ENCODE data around the gene IL22RA1.

Gene IL22RA1, protein sequence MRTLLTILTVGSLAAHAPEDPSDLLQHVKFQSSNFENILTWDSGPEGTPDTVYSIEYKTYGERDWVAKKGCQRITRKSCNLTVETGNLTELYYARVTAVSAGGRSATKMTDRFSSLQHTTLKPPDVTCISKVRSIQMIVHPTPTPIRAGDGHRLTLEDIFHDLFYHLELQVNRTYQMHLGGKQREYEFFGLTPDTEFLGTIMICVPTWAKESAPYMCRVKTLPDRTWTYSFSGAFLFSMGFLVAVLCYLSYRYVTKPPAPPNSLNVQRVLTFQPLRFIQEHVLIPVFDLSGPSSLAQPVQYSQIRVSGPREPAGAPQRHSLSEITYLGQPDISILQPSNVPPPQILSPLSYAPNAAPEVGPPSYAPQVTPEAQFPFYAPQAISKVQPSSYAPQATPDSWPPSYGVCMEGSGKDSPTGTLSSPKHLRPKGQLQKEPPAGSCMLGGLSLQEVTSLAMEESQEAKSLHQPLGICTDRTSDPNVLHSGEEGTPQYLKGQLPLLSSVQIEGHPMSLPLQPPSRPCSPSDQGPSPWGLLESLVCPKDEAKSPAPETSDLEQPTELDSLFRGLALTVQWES

DNA sequence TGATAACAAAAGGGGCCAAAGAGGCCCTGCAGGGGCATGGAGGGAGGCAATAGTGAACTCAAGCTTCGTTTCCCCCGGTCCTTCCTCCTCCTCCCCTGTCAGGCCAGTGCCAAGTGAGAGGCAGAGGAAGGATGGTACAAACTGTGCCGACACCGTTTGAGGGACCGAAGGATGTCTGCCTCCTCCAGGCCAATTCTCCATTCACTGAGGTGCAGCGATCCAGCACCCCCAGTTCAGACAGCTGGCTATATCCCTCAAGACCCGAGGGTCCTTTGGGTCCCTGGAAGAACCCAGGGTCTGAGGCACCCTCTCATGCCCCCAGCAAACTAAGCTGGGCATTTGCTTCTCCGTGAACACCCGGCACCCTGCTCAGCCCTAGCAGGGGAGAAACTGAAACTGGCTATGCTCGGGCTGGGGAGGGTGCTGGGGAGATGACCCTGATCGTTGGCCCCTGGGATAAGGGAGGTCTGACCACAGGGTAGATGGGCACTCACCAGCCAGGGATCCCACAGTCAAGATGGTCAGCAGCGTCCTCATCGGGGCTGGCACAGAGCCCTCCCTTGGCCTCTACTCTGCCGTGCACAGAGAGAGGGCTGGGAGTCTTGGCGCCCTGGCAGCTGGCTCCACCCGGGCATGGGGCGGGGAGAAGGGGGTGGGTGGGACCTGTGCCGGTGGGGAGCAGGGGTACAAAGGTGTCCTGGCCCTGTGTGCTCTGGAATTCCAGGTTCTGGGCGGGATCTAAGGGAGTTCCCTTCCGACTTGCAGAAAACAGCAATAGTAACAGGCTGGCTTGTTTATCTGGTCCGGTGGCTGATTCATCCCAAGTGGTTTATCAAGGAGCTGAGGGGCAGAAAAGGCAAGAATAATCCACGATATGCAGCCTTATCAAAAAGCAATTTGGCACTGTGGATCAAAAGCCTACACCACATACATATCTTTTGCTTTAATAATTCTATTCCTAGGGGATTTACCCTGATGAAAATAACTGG, at the start of gene IL22RA1:
Gene IL22RA1 (minus strand): TSS at position 595 of the 989 bp plus-strand sequence. CDS start 58 bp downstream, at position 537.
- no peak for DNase-seq (ENCODE audit: low read depth in 2 of 2)

DNA sequence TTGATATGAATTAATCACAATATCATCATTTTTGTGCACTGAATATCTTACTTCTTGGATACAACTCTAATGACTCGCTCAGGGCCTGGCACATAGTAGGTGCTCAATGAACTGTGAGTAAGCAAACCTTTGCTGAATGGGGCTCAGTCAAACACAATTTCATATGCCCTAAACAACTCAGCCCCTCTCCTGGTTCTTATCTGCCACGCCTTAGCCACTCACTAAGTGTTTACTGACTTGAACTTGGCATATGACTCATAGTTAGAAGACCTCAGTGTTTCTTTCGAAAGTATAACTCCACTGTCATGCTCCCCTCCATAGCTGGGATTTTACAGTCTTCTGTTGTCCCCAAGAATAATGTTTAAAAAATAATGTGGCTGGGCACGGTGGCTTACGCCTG, 48.9 kb upstream of the IL22RA1 start:
- DNase-seq (ENCODE audit: low read depth in 2 of 2), result no peak

DNA sequence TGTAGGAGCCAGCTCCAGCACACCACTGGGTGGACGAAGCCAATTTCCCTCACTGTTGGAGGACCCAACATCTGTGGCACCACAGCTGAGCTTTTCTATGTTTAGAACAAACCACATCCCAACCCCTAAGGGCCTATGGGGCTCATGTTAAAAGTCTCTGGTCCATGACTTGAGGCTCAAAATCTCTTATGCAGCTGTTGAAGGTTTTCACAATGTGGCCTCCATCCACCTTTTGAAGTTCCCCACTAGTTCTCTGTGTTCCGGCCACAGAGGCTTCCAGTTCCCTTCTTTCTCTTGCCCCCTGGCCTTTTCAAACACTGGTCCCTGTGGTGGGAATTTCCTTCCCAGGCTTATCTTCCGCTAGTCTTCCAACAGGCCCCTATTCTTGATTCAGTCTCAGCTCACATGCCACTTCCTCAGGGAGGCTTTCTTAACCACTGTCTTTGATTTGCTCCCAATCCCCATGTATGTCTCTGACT, 48.1 kb upstream of the IL22RA1 start:
- no peak for DNase-seq (ENCODE audit: low read depth in 2 of 2)

DNA sequence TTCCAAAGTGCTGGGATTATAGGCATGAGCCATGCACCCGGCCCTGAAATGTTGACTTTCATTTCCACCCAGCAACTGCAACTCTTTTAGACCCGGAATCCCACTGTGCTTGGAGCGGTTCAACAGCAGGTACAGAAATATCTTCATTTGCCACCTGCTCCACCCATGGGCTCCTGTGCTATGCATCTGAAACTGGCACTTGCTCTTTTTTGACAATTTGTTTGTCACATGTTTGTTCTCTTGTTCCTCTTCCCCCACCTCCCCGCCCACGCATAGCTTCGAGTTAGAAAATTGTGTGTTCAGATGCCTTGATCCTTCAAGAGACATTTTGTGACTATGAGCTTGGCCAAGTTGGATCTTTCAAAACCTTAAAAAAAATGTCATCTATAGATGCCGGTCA, 46.6 kb upstream of the IL22RA1 start:
- no peak for DNase-seq (ENCODE audit: low read depth in 2 of 2)

DNA sequence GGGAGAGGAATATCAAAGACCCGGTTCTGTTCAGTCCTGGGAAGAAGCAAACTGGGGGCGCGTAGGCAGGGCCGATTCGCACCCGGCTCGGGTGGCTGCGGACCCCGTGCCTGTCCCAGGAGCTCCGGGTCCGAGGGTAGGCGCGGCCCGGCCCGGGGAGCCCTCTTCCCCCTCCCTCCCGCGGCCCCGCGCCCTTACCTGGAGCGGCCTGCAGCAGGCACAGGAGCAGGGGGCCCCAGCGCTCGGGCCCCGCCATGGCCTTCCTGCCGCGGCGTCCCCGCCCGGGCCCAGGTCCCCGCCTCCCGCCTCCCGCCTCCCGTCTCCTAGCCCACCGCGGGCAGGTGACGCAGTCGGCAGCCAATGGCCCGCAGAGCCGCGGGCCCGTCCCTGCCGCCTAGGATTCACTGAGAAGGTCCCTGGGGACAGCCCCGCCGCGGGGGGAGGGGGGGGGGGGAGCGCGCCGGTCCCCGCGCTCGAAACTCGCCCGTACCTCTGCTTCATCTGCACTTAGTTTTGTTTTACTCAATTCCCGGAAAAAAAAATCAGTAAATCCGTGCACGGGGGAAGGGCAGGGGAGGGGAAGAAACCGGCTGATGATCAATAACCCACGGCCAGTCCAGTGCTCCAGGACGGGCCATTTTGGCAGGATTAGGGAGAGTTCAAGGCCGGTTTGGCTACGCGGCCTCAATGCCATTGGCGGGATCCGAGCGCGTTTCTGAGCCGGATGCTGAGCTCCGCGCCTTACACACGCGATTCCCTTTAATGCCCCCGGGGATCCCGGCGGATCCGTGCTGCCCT, 44.3 kb upstream of the IL22RA1 start, which contains the start of gene IFNLR1:
Gene IFNLR1 (minus strand): TSS at position 297 of the 798 bp plus-strand sequence. CDS start 41 bp downstream, at position 256.
- peak; percentile 76 to 77 for DNase-seq (ENCODE audit: low read depth in 2 of 2)

DNA sequence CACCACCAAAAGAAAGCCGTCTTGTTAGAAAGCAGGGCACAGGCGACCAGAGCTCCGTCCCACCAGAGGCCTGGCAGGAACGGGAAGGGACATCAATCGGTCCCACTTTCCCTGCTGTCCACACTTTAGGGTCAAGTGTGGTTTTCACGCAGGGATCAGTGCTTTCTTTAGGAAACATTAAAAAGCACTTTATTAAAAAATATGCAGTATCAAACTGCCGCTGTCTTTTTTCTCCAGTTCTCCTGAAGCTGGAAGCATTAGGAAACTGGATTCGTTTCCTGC, 43.7 kb upstream of the IL22RA1 start:
- DNase-seq (ENCODE audit: low read depth in 2 of 2), result no peak

DNA sequence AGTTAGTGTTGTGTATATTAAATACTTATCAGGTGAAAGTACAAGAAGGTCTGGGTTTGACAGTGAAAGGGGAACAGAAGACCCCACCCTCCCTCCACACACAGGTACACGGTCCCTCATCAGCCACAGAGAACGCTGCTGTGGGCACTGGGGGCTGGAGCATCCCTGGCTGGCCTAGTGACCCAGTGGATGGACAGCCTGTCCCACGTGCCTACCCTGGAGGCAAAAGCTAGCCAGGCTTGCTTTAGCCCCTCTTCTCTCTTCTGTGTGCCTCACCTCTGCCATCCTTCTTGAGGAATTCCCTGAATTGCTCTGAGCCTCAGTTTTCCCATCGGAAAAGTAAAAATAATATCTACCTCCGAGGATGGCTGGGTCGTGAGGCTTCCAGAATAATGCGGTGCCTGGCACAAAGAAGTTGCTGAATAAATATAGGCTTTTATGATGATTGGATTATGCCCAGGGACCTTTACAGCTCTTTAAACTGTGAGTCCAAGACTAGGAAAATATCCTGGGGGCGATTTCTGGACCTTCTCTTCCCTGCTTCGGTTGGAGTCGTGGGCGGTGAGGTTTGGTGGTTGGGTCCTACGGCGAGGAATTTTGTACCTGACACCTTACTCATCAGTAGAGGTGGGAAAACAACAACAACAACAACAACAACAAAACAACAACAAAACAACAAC, 43.2 kb upstream of the IL22RA1 start:
- no peak for DNase-seq (ENCODE audit: low read depth in 2 of 2)

DNA sequence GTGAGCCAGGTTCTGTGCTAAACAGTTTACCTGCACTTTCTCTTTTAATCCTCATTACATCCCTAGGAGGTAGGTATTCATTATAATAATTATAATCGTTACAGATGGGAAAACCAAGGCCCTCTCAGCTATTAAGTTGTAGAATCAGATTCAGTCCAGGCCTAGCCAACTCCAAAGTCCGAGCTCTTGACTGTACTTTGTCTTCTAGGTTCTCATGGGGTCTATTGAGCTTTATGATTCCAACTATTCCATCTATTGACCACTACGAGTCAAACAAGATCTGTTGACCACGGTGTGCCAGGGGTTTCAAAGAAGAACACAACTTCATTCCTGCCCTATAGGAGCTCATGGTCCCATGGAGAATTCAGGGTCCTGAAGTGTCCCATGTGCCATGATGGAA, 42.1 kb upstream of the IL22RA1 start:
- DNase-seq (ENCODE audit: low read depth in 2 of 2), result no peak

DNA sequence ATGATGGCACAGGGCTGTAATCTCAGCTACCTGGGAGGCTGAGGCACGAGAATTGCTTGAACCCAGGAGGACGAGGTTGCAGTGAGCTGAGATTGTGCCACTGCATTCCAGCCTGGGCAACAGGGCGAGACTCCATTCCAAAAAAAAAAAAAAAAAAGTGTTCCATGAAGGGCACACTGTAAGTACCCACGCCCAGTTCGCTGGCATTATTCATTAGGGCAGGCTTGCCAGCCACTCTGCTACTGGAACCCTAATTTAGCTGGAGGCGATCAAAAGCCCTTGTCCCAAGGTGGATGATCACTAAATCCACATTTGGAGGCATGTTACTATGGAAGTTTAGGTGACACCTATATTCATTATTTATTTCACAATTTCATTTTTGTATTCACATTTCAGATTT, 39.1 kb upstream of the IL22RA1 start:
- DNase-seq (ENCODE audit: low read depth in 2 of 2), result no peak

DNA sequence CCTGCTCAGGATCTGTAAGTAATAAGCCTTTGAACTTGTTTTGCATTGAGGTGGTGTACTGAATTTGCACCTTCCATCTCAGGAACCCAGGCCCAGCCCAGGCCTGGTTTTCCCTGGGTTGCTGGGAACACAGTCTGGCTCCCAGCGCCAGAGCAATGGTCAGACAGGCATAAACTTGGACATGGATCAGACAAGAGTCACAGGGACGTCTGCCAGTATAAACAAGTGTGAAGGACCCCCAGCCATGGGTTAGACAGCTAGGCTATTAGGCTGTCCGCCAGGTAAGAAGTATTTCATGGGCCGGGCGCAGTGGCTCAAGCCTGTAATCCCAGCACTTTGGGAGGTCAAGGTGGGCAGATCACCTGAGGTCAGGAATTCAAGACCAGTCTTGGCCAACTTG, 38.7 kb upstream of the IL22RA1 start:
- no peak for DNase-seq (ENCODE audit: low read depth in 2 of 2)

DNA sequence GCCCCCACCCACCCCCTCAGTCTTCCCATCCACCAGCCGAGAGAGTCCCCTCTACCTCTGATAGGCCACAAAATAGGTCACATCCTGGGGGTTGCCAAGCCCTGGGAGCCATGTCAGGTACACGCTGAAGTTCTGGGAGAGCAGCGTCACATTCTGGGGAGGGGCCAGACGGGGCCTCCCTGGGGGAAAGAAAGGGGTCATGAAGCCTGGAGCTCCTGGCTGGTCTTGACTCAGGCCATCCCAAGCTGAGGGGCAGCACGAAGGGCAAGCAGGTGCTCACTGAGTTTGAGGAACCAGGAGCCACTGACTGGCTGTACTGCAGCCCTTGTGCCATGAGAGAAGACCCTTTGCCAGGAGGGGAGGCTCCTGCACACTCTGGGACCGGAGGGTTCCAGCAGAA, 37.7 kb upstream of the IL22RA1 start:
- no peak for DNase-seq (ENCODE audit: low read depth in 2 of 2)

DNA sequence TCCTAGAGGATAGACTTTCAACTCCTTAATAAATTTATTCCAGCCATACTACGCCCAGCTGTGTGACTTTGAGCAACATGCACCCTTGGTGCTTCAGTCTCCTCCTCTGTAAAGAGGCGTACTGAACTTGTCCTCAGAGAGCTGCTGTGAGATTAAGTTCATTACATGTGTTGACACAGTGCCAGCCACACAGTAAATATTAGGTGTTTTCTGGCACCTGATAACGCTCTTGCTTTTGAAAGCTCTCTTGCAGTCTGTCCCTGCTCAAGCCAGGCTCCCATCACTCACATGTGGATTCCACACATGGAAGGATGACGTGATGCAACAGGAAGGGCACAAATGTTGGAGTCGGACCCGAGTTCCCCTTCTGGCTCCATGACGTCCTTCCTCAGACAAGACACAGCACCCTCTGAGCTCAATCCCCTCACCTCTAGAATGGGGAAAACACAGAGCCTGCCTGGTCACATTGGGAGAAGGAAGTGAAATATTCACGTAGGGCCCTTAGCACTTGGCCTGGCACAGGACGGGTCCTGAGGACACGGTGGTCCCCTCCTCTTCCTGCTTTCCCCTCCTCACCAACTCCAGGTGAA, 36.4 kb upstream of the IL22RA1 start:
- DNase-seq (ENCODE audit: low read depth in 2 of 2), result no peak

DNA sequence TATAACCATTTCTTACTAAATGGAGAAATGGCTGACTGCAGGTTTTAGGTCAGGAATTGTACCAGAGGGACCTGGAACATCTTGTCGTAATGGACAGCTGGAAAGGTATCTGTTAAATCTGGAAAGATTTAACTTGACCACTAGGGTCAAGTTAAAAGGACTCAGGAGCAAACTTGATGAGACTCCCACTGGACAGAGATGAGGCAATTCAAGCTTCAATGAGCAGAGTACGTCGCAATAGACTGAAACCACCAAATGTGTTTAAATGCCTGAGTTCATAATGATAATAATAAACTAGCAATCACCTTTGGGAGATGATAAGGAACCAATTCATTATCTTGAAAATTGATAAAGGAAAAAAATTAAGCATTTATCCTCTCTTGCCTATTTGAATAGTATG, 35.5 kb upstream of the IL22RA1 start:
- no peak for DNase-seq (ENCODE audit: low read depth in 2 of 2)

DNA sequence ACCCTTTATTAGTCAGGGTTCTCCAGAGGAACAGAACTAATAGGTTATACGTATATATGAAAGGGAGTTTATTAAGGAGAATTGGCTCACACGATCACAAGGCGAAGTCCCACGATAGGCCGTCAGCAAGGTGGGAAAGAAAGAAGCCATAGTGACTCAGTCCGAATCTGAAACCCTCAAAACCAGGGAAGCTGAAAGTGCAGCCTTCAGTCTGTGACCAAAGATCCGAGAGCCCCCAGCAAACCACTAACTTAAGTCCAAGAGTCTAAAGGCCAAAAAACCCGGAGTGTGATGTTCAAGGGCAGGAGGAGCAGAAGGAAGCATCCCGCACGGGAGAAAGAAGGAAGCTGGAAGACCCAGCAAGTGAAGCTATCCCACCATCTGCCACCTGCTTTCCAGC, 34.2 kb upstream of the IL22RA1 start:
- DNase-seq (ENCODE audit: low read depth in 2 of 2), result no peak

DNA sequence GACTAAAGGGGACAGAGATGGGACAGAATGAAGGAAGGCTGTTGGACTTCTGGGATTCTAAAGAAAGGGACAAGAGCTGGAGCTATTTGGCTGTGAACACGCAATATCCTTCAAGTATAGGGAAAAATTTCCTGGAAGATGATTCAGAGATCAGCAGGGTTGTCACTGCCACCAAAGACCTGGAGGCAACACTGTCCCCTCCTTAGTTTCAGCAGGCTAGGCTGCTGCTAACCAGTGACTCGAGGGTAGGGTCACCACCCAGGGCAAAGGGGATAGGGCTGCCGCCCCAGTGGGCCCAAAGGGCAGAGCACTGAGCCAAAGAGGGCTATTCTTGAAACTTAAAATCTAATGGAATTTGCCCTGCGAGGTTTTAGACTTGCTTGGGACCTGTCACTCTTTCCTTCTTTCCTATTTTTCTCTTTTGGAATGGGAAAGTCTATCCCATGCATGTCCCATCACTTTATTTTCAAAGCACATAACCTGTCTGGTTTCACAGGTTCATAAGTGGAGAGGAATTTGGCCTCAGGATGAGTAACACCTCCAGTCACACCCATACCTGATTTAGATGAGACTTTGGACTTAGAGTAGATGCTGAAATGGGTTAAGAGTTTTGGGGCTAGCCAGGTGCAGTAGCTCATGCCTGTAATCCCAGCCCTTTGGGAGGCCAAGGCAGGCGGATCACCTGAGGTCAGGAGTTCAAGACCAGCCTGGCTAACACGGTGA, 32.3 kb upstream of the IL22RA1 start:
- DNase-seq (ENCODE audit: low read depth in 2 of 2), result no peak

DNA sequence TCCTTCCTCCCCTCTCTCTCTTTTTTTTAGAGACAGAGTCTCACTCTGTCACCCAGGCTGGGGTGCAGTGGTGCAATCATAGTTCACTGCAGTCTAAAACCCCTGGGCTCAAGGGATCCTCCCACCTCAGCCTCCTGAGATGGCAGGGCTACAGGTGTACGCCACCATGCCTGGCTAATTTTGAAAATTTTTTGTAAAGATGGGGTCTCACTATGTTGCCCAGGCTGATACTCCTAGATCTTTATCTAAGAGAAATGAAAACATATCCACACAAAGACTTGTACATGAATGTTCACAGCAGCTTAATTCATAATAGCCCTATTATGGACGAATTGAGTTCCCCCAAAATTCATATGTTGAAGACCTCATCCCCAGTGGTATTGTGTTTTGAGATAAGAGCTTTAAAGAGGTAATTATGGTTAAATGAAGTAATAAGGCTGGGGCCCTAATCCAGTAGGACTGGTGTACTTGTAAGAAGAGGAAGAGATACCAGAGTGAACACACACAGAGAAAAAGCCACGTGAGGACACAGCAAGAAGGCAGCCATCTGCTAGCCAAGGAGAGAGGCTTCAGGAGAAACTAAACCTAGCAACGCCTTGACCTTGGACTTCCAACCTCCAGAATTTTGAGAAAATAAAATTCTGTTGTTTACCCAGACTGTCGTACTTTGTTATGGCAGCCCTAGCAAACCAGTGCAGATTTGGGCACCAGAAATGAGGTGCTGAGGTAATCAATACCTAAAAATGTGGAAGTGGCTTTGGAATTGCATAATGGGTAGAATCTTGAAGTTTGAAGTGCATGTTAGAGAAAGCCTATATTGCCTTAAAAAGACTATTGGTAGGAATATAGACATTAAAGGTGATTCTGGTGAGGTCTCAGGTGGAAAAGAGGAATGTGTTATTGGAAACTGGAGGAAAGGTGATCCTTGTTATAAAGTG, 31.0 kb upstream of the IL22RA1 start:
- no peak for DNase-seq (ENCODE audit: low read depth in 2 of 2)

DNA sequence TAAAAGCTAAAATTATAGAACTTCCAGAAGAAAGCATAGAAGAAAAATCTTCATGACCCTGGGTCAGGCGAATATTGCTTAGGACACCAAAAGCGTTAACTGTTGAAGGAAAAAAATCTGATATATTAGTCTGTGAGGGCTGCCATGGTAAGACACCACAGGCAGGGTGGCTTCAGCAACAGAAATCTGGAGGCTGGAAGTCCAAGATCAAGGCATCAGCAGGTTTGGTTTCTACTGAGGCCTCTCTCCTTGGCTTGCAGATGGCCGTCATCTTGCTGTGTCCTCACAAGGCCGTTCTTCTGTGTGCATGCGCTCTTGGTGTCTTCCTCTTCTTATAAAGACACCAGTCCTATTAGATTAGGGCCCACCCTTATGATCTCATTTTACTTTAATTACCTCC, 29.7 kb upstream of the IL22RA1 start:
- DNase-seq (ENCODE audit: low read depth in 2 of 2), result no peak

DNA sequence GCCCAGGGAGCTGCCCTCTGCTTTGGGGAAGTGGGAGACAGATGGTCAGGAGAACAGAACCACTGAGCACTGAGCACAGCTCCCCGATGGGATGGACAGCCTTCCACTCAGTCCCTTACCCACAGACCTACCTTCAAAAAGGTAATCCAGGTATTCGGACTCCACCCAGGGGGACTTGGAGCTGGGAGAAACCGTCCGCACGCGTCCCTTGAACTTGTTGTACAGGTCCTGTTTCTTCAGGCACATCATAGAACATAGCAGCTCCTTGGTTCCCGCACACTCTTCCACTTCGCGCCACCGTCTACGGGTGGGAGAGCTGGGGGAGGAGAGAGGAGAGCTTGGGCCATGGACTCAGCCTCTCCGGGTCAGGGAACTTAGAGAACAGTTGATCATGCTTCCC, 26.3 kb upstream of the IL22RA1 start:
- DNase-seq (ENCODE audit: low read depth in 2 of 2), result no peak

DNA sequence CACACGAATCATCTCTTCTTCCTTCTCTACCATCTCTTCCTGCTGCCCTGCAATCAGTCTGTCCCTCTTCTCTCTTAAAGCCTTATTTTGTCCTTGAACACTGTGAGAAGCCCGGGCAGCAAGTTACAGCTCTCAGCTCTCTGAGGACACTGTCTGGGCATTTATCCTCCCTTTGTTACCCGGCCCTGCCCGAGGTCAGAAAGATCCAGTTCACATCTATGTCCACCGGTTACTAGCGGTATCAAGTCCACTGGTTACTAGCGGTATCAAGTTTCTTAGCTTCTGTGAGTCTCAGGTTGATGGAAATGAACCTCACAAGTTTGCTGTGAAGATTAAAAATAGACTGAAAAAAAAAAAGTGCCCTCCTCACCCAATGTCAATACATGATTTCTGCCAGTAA, 25.3 kb upstream of the IL22RA1 start:
- DNase-seq (ENCODE audit: low read depth in 2 of 2), result no peak
